NB4 (cell line): ENCODE results near the gene AADAC.

Experiments used
- DNase-seq: peaks from one replicate; pipeline ENCODE4 v3.0.0; 2010; ENCODE audit warnings: low read depth
- H3K4me3 ChIP-seq: one replicate; pipeline ENCODE4 v1.5.1; 2011; ENCODE audit warnings: mild to moderate bottlenecking, low read depth, low read length, moderate library complexity
- CTCF ChIP-seq: IDR thresholded peaks from one replicate; pipeline ENCODE4 v1.5.1; 2012; ENCODE audit warnings: low read depth, low read length
- MYC ChIP-seq: IDR thresholded peaks from 2 replicates; pipeline ENCODE4 v1.6.1; 2011; ENCODE audit warnings: low read depth, low read length
- POLR2A ChIP-seq: IDR thresholded peaks from 2 replicates; pipeline ENCODE4 v1.6.1; 2011; ENCODE audit warnings: mild to moderate bottlenecking; ENCODE audit not compliant: insufficient read length; ENCODE audit errors: extremely low read depth
- TF ChIP-seq, protein P1 (sequence below): IDR thresholded peaks from 2 replicates; pipeline ENCODE4 v1.6.1; 2011; ENCODE audit warnings: low read depth, low read length

The AADAC gene

GRCh38 chr3:151856118-151856517 lies 42.2 kb downstream of the AADAC start:
- DNase-seq = no peak
- no peak overlapping the region for H3K4me3 ChIP-seq
- TF ChIP-seq MYC (no peak), CTCF (no peak), POLR2A (no peak)
- TF ChIP-seq, protein P1, sequence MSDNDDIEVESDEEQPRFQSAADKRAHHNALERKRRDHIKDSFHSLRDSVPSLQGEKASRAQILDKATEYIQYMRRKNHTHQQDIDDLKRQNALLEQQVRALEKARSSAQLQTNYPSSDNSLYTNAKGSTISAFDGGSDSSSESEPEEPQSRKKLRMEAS = no peak

- TF ChIP-seq, protein P1 = no peak
- H3K4me3 ChIP-seq = no peak overlapping the region
- no peak for DNase-seq
These were observed 42.7 kb downstream of the AADAC start for GRCh38 chr3:151856641-151857040.

- no peak for DNase-seq
- TF ChIP-seq, protein P1 = no peak
- TF ChIP-seq MYC (no peak), POLR2A (no peak), CTCF (no peak)
- H3K4me3 ChIP-seq = no peak overlapping the region
These were observed 45.3 kb downstream of the AADAC start for GRCh38 chr3:151859233-151859673.

- no peak overlapping the region for H3K4me3 ChIP-seq
- no peak for DNase-seq
- TF ChIP-seq POLR2A (no peak), CTCF (no peak), MYC (no peak)
- TF ChIP-seq, protein P1 = no peak
These were observed 46.0 kb downstream of the AADAC start for GRCh38 chr3:151859905-151860304.

DNA sequence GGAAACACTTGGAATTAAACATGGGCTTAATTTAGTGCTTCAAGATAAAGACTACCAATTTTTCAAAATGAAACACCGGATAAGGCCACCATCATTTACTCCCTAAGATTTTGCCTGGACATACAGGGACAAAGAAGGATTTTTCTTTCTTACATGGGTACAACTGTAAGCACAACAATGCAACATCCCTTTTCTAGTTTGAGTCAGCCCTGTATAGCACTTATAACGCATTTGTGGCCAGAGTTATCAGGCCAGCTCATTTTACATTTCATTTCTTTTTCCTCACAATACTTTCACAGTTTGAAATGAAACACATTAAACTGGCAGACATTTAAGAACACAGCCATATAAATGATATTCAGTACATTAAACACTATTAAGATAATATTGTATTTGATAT lies 49.7 kb downstream of the AADAC start:
- no peak overlapping the region for H3K4me3 ChIP-seq
- TF ChIP-seq POLR2A = no peak
- TF ChIP-seq MYC = no peak
- TF ChIP-seq, protein P1 = no peak
- TF ChIP-seq CTCF = no peak
- no peak for DNase-seq

DNA sequence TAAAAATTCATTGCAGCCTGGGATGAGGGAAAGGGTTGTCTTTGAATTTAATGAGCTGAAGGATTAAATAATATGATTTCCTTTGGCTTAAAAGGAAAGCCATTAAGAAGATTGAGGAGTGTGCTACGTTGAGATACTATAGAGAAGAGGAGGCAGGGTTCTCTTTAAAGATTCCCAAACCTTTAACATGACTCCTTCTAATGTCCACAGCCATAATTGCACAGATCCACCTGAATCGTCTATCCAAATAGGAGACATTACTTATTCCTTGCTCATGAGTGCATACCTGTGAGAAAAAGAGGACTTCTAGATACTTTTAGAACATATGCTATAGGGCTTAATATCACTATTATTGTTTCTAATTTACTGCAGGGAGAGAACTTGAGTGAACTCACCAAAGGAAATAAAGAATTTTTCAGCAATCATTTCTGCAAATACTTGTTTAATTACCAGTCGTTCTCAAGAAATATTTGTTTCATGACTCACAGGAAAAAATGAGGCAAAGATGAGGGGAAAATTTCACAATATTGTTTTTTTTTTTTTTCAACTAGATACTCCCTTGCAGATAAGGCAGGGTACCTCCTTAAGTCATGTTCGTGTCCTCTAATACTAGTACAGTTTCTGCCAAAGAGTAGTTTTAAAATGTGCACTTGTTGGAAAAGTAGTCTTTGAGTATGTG lies 50.6 kb downstream of the AADAC start:
- TF ChIP-seq CTCF (no peak), MYC (no peak), POLR2A (no peak)
- TF ChIP-seq, protein P1 = no peak
- H3K4me3 ChIP-seq = no peak overlapping the region
- DNase-seq = peak; percentile 55
